WTC11 (cell line): ENCODE results near the gene ITGA3. TPM values are rescaled to one million over a fixed set of nuclear protein-coding genes. Genes with fewer than 3 reads are reported as not detected.

Source experiments
- ATAC-seq: fragments of 200-7000 bp; cut with Tn5 transposase; 2 replicates; pipeline ENCODE4 v1.10.0; 2021; ENCODE audit warnings: mild to moderate bottlenecking, moderate library complexity
- CTCF ChIA-PET: fragments of 300-600 bp; sonication (Branson Sonifier 250); formaldehyde crosslinking; loops from one replicate; lab custom pipeline; 2021; ENCODE audit warnings: antibody characterized with exemption; lab: Charles Lee
- POLR2A ChIA-PET: fragments of 350-600 bp; sonication (Branson Sonifier 250); formaldehyde crosslinking; loops from one replicate; lab custom pipeline; 2021; ENCODE audit warnings: antibody characterized with exemption; lab: Charles Lee
- DNase-seq: peaks from one replicate; pipeline ENCODE4 v3.0.0; 2021; ENCODE audit warnings: low spot score
- H3K27ac Mint-ChIP-seq: 2 replicates; pipeline ENCODE4 v1.8.0; 2021; ENCODE audit warnings: mixed read lengths
- H3K27me3 Mint-ChIP-seq: 2 replicates; pipeline ENCODE4 v1.8.0; 2021; ENCODE audit warnings: low read depth, mild to moderate bottlenecking, moderate library complexity, mixed read lengths
- H3K36me3 Mint-ChIP-seq: 2 replicates; pipeline ENCODE4 v1.8.0; 2021; ENCODE audit warnings: mixed read lengths
- H3K4me1 Mint-ChIP-seq: 2 replicates; pipeline ENCODE4 v1.8.0; 2022; ENCODE audit warnings: mixed read lengths
- H3K4me3 Mint-ChIP-seq: 2 replicates; pipeline ENCODE4 v1.8.0; 2021; ENCODE audit warnings: mild to moderate bottlenecking, moderate library complexity, mixed read lengths
- H3K9me3 Mint-ChIP-seq: 2 replicates; pipeline ENCODE4 v1.8.0; 2021; ENCODE audit warnings: mixed read lengths
- CREM ChIP-seq: sonication (generic); formaldehyde crosslinking; IDR thresholded peaks from 2 replicates; pipeline ENCODE4 v1.8.1; 2022; ENCODE audit warnings: mild to moderate bottlenecking, missing genetic modification reagents, moderate library complexity
- ETV6 ChIP-seq: sonication (generic); formaldehyde crosslinking; IDR thresholded peaks from 2 replicates; pipeline ENCODE4 v1.8.1; 2022; ENCODE audit warnings: mild to moderate bottlenecking, missing genetic modification reagents
- FOXP1 ChIP-seq: sonication (generic); formaldehyde crosslinking; IDR thresholded peaks from 2 replicates; pipeline ENCODE4 v1.8.0; 2022; ENCODE audit warnings: missing genetic modification reagents, mild to moderate bottlenecking, moderate library complexity, borderline replicate concordance
- GTF2I ChIP-seq: fragments of 250-450 bp; sonication (Bioruptor Pico); conservative IDR thresholded peaks from 2 replicates; pipeline ENCODE4 v1.4.0; 2021; ENCODE audit warnings: mild to moderate bottlenecking
- HMGA2 ChIP-seq: fragments of 250-450 bp; sonication (Bioruptor Pico); IDR thresholded peaks from 2 replicates; pipeline ENCODE4 v1.4.0; 2021; ENCODE audit warnings: mild to moderate bottlenecking, moderate library complexity
- IRF2 ChIP-seq: sonication (generic); formaldehyde crosslinking; IDR thresholded peaks from 2 replicates; pipeline ENCODE4 v1.8.0; 2022; ENCODE audit warnings: low read depth, missing genetic modification reagents, borderline replicate concordance
- JUN ChIP-seq: sonication (generic); formaldehyde crosslinking; IDR thresholded peaks from 2 replicates; pipeline ENCODE4 v1.8.0; 2023; ENCODE audit warnings: mild to moderate bottlenecking, missing genetic modification reagents
- KAT7 ChIP-seq: sonication (generic); formaldehyde crosslinking; IDR thresholded peaks from 2 replicates; pipeline ENCODE4 v1.8.1; 2023; ENCODE audit warnings: missing genetic modification reagents, mild to moderate bottlenecking, borderline replicate concordance
- NFATC4 ChIP-seq: fragments of 250-450 bp; sonication (Bioruptor Pico); IDR thresholded peaks from 2 replicates; pipeline ENCODE4 v1.9.0; 2021; ENCODE audit warnings: mild to moderate bottlenecking
- NFE2L1 ChIP-seq: sonication (generic); formaldehyde crosslinking; IDR thresholded peaks from 2 replicates; pipeline ENCODE4 v1.8.1; 2023; ENCODE audit warnings: missing genetic modification reagents
- NFYB ChIP-seq: sonication (generic); formaldehyde crosslinking; conservative IDR thresholded peaks from 2 replicates; pipeline ENCODE4 v1.8.0; 2022; ENCODE audit warnings: low read depth, missing genetic modification reagents
- PRRX2 ChIP-seq: fragments of 250-450 bp; sonication (Bioruptor Pico); IDR thresholded peaks from 2 replicates; pipeline ENCODE4 v1.8.0; 2021; ENCODE audit warnings: mild to moderate bottlenecking
- SMAD3 ChIP-seq: sonication (generic); formaldehyde crosslinking; IDR thresholded peaks from 2 replicates; pipeline ENCODE4 v1.8.0; 2022; ENCODE audit warnings: missing genetic modification reagents, mild to moderate bottlenecking, borderline replicate concordance
- SP1 ChIP-seq: sonication (generic); formaldehyde crosslinking; conservative IDR thresholded peaks from 2 replicates; pipeline ENCODE4 v1.8.1; 2022; ENCODE audit warnings: missing genetic modification reagents
- ZNF121 ChIP-seq: sonication (generic); formaldehyde crosslinking; IDR thresholded peaks from 2 replicates; pipeline ENCODE4 v1.8.0; 2023; ENCODE audit warnings: missing genetic modification reagents
- ZNF263 ChIP-seq: sonication (generic); formaldehyde crosslinking; IDR thresholded peaks from 2 replicates; pipeline ENCODE4 v1.8.1; 2022; ENCODE audit warnings: low read depth, mild to moderate bottlenecking, moderate library complexity, missing genetic modification reagents
- ZNF317 ChIP-seq: sonication (generic); formaldehyde crosslinking; IDR thresholded peaks from 2 replicates; pipeline ENCODE4 v1.8.1; 2023; ENCODE audit warnings: low read depth, mild to moderate bottlenecking, moderate library complexity, missing genetic modification reagents, borderline replicate concordance
- ZNF423 ChIP-seq: fragments of 250-450 bp; sonication (Bioruptor Pico); IDR thresholded peaks from 2 replicates; pipeline ENCODE4 v2.1.2; 2022; ENCODE audit warnings: mild to moderate bottlenecking, moderate library complexity
- ZNF671 ChIP-seq: fragments of 250-450 bp; sonication (Bioruptor Pico); IDR thresholded peaks from 2 replicates; pipeline ENCODE4 v1.8.0; 2021; ENCODE audit warnings: mild to moderate bottlenecking
- total RNA-seq: library from RNA; stranded (reverse); gene quantifications from 3 replicates; pipeline ENCODE4 v1.2.3, GENCODE V29; 2021
- TF ChIP-seq, protein P1 (sequence below): sonication (generic); formaldehyde crosslinking; IDR thresholded peaks from 2 replicates; pipeline ENCODE4 v1.8.0; 2022; ENCODE audit warnings: mild to moderate bottlenecking, missing genetic modification reagents
- TF ChIP-seq, protein P2 (sequence below): sonication (generic); formaldehyde crosslinking; IDR thresholded peaks from 2 replicates; pipeline ENCODE4 v1.8.1; 2022; ENCODE audit warnings: mild to moderate bottlenecking, missing genetic modification reagents, moderate library complexity, borderline replicate concordance
- TF ChIP-seq, protein P3 (sequence below): sonication (generic); formaldehyde crosslinking; IDR thresholded peaks from 2 replicates; pipeline ENCODE4 v1.8.1; 2022; ENCODE audit warnings: low read depth, mild to moderate bottlenecking, moderate library complexity, missing genetic modification reagents, borderline replicate concordance
- TF ChIP-seq, protein P4 (sequence below): fragments of 200-600 bp; IDR thresholded peaks from 2 replicates; pipeline ENCODE4 v1.8.0; 2022; ENCODE audit warnings: antibody characterized with exemption
- TF ChIP-seq, protein P5 (sequence below): fragments of 250-450 bp; sonication (Bioruptor Pico); IDR thresholded peaks from 2 replicates; pipeline ENCODE4 v1.9.0; 2021; ENCODE audit warnings: mild to moderate bottlenecking
- TF ChIP-seq, protein P6 (sequence below): sonication (generic); formaldehyde crosslinking; IDR thresholded peaks from 2 replicates; pipeline ENCODE4 v1.8.1; 2023; ENCODE audit warnings: mild to moderate bottlenecking, missing genetic modification reagents
- TF ChIP-seq, protein P7 (sequence below): sonication (generic); formaldehyde crosslinking; IDR thresholded peaks from 2 replicates; pipeline ENCODE4 v1.8.1; 2023; ENCODE audit warnings: mild to moderate bottlenecking, missing genetic modification reagents

ITGA3 gene
- total RNA-seq, 1 experiment from 2014 or later: 35.3 TPM

DNA sequence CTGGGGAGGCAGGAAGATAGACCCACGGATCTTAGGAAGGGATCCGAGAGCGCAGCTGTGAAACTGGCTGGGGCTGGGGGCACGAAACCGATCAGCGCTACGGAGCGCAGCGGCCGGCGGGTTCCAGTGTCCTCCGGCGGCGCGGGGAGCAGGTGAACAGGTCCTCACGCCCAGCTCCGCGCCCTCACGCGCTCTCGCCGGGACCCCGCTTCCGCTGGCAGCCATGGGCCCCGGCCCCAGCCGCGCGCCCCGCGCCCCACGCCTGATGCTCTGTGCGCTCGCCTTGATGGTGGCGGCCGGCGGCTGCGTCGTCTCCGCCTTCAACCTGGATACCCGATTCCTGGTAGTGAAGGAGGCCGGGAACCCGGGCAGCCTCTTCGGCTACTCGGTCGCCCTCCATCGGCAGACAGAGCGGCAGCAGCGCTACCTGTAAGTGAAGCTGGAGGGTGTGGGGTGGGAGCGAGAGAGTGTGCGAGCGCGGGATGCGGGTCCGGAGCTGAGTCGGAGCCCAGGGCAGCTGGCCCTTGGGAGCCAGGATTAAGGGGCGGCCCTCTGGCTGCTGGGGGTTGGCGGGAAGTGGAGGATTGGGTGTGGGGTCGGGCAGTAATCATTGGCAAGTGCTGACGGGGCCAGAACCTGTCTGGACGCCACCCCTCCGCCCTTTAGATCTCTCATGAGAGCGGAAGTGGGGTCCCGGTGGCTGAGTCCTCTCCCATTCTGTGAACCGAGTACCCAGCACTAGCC, 479 bp downstream of the ITGA3 start:
- POLR2A ChIA-PET: interaction anchor here (1.2 to 2.7 kb wide), 3 partner anchors 28 to 35 kb away, joined by 3 to 15 read pairs (median 5); no protein-coding TSS in a partner anchor
- Mint-ChIP-seq H3K27ac (no peak overlapping the region), H3K27me3 (peaks cover 22% of the 10 kb centered on the region)
- TF ChIP-seq ZNF423 (CRISPR knock-in tag) (no peak), IRF2 (no peak), ETV6 (0 out of 2 replicates have a peak, but pooled peaks have one; percentile 23), FOXP1 (CRISPR knock-in tag) (no peak), ZNF263 (CRISPR knock-in tag) (no peak), SMAD3 (CRISPR knock-in tag) (no peak), NFYB (CRISPR knock-in tag) (no peak), GTF2I (CRISPR knock-in tag) (no peak), NFATC4 (CRISPR knock-in tag) (no peak), CREM (CRISPR knock-in tag) (no peak), ZNF317 (0 out of 2 replicates have a peak, but pooled peaks have one; percentile 19), PRRX2 (no peak), ZNF121 (CRISPR knock-in tag) (no peak), HMGA2 (CRISPR knock-in tag) (no peak), ZNF671 (no peak), SP1 (CRISPR knock-in tag) (no peak), NFE2L1 (CRISPR knock-in tag) (no peak; the same call in 1 of the 2 replicates), JUN (CRISPR knock-in tag) (0 out of 2 replicates have a peak, but pooled peaks have one; percentile 38), KAT7 (CRISPR knock-in tag) (no peak)
- TF ChIP-seq, protein P1, sequence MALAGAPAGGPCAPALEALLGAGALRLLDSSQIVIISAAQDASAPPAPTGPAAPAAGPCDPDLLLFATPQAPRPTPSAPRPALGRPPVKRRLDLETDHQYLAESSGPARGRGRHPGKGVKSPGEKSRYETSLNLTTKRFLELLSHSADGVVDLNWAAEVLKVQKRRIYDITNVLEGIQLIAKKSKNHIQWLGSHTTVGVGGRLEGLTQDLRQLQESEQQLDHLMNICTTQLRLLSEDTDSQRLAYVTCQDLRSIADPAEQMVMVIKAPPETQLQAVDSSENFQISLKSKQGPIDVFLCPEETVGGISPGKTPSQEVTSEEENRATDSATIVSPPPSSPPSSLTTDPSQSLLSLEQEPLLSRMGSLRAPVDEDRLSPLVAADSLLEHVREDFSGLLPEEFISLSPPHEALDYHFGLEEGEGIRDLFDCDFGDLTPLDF: 0 out of 2 replicates have a peak, but pooled peaks have one; percentile 15
- TF ChIP-seq, protein P2, sequence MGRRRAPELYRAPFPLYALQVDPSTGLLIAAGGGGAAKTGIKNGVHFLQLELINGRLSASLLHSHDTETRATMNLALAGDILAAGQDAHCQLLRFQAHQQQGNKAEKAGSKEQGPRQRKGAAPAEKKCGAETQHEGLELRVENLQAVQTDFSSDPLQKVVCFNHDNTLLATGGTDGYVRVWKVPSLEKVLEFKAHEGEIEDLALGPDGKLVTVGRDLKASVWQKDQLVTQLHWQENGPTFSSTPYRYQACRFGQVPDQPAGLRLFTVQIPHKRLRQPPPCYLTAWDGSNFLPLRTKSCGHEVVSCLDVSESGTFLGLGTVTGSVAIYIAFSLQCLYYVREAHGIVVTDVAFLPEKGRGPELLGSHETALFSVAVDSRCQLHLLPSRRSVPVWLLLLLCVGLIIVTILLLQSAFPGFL: no peak
- TF ChIP-seq, protein P3, sequence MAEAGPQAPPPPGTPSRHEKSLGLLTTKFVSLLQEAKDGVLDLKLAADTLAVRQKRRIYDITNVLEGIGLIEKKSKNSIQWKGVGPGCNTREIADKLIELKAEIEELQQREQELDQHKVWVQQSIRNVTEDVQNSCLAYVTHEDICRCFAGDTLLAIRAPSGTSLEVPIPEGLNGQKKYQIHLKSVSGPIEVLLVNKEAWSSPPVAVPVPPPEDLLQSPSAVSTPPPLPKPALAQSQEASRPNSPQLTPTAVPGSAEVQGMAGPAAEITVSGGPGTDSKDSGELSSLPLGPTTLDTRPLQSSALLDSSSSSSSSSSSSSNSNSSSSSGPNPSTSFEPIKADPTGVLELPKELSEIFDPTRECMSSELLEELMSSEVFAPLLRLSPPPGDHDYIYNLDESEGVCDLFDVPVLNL (CRISPR knock-in tag): peak; percentile 68; the same call in 1 of the 2 replicates
- TF ChIP-seq, protein P4, sequence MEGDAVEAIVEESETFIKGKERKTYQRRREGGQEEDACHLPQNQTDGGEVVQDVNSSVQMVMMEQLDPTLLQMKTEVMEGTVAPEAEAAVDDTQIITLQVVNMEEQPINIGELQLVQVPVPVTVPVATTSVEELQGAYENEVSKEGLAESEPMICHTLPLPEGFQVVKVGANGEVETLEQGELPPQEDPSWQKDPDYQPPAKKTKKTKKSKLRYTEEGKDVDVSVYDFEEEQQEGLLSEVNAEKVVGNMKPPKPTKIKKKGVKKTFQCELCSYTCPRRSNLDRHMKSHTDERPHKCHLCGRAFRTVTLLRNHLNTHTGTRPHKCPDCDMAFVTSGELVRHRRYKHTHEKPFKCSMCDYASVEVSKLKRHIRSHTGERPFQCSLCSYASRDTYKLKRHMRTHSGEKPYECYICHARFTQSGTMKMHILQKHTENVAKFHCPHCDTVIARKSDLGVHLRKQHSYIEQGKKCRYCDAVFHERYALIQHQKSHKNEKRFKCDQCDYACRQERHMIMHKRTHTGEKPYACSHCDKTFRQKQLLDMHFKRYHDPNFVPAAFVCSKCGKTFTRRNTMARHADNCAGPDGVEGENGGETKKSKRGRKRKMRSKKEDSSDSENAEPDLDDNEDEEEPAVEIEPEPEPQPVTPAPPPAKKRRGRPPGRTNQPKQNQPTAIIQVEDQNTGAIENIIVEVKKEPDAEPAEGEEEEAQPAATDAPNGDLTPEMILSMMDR: no peak; the same call in 1 of the 2 replicates
- TF ChIP-seq, protein P5, sequence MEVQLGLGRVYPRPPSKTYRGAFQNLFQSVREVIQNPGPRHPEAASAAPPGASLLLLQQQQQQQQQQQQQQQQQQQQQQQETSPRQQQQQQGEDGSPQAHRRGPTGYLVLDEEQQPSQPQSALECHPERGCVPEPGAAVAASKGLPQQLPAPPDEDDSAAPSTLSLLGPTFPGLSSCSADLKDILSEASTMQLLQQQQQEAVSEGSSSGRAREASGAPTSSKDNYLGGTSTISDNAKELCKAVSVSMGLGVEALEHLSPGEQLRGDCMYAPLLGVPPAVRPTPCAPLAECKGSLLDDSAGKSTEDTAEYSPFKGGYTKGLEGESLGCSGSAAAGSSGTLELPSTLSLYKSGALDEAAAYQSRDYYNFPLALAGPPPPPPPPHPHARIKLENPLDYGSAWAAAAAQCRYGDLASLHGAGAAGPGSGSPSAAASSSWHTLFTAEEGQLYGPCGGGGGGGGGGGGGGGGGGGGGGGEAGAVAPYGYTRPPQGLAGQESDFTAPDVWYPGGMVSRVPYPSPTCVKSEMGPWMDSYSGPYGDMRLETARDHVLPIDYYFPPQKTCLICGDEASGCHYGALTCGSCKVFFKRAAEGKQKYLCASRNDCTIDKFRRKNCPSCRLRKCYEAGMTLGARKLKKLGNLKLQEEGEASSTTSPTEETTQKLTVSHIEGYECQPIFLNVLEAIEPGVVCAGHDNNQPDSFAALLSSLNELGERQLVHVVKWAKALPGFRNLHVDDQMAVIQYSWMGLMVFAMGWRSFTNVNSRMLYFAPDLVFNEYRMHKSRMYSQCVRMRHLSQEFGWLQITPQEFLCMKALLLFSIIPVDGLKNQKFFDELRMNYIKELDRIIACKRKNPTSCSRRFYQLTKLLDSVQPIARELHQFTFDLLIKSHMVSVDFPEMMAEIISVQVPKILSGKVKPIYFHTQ (CRISPR knock-in tag): no peak
- TF ChIP-seq, protein P6, sequence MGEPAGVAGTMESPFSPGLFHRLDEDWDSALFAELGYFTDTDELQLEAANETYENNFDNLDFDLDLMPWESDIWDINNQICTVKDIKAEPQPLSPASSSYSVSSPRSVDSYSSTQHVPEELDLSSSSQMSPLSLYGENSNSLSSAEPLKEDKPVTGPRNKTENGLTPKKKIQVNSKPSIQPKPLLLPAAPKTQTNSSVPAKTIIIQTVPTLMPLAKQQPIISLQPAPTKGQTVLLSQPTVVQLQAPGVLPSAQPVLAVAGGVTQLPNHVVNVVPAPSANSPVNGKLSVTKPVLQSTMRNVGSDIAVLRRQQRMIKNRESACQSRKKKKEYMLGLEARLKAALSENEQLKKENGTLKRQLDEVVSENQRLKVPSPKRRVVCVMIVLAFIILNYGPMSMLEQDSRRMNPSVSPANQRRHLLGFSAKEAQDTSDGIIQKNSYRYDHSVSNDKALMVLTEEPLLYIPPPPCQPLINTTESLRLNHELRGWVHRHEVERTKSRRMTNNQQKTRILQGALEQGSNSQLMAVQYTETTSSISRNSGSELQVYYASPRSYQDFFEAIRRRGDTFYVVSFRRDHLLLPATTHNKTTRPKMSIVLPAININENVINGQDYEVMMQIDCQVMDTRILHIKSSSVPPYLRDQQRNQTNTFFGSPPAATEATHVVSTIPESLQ (CRISPR knock-in tag): no peak
- TF ChIP-seq, protein P7, sequence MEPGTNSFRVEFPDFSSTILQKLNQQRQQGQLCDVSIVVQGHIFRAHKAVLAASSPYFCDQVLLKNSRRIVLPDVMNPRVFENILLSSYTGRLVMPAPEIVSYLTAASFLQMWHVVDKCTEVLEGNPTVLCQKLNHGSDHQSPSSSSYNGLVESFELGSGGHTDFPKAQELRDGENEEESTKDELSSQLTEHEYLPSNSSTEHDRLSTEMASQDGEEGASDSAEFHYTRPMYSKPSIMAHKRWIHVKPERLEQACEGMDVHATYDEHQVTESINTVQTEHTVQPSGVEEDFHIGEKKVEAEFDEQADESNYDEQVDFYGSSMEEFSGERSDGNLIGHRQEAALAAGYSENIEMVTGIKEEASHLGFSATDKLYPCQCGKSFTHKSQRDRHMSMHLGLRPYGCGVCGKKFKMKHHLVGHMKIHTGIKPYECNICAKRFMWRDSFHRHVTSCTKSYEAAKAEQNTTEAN (CRISPR knock-in tag): peak; percentile 90

More for the DNA sequence above, 479 bp downstream of the ITGA3 start:
- peak; percentile 55 for ATAC-seq
- H3K9me3 Mint-ChIP-seq: no peaks in the 10 kb centered on the region
- DNase-seq: peak; percentile 89
- peaks cover 51% of the 10 kb centered on the region for H3K4me1 Mint-ChIP-seq
- no peaks in the 10 kb centered on the region for H3K36me3 Mint-ChIP-seq
- CTCF ChIA-PET: interaction anchor here (0.8 to 3.7 kb wide), 30 partner anchors 8 to 306 kb away, joined by 3 to 67 read pairs (median 4); partner anchors contain the start of genes DLX3 and PDK2
- peak overlapping the region; percentile 89 for H3K4me3 Mint-ChIP-seq
